ENCODE data around the gene RFC2.
"Not testable (repeated sequence)": the region's sequence is repeated elsewhere in the genome, so short reads cannot be mapped to it uniquely, and the experiment has no call there.

The RFC2 gene

DNA sequence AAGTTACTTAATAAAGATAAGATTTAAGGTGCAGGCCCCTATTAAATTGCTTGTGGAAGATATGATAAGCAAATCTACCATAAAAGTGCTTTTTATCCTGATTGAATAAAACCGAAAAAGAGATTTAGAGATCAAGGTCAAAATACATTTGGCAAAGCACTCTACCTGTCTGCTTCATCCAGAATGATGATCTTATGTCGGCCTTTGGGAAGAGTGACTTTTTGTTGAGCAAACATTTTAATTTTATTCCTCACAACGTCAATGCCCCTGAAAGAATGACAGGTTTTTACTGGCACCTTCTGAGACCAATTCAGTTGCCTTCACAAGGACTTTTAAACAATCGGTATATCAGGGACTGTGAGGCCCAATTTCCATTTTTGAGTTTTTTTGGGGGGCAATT lies 7.7 kb downstream of the RFC2 start:
- no peak for DNase-seq

DNA sequence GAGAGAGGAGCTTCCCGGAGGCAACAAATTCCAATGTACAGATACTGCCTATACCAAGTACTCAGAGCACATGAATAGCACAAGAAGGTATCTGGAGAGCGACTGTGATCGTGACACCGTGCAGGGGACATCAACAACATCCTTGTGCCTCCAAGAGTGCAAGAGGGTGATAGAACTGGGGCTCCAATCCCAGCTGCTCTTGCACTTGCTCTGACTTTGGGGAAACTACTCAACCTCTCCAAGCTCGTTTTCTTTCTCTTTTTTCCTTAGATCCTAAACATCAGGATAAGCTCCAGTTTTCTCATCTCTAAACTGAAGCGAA lies 12.1 kb downstream of the RFC2 start:
- DNase-seq, result no peak

DNA sequence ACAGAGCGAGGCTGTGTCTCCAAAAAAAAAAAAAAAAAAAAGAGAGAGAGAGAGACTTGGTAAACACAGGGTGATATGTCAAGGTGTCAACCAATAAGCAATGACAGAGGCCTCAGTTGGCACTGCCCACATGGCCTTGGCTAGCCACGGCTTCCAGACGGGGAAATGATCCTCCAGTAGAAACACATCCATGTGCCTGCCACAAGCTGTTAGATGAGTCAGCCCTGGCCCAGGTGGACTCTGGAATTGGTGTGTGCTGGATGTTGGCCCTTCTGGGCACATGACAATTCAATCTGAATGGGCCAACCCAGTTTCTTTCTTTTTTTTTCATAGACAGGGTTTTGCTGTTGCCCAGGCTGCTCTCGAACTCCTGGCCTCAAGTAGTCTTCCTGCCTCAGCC lies 13.7 kb downstream of the RFC2 start:
- no peak for DNase-seq

DNA sequence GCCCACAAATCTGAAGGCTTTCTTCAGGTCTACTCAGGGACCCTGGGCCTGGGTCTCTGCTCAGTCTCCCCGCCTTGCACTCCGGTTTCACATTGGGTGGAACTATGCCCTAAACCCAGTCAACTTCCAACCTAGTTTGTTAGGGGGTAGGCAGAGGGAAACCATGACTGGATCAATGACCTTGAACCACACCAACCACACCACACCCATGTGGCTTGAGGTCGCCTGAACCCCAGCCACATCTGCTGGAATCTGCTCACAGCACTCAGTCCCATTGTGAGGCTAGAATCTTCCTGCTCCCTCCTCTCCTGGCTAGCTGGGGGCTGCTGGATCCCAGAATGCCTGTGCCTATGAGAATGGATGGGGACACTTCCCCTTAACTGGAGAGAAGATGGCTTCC lies 17.9 kb downstream of the RFC2 start:
- DNase-seq, result no peak

DNA sequence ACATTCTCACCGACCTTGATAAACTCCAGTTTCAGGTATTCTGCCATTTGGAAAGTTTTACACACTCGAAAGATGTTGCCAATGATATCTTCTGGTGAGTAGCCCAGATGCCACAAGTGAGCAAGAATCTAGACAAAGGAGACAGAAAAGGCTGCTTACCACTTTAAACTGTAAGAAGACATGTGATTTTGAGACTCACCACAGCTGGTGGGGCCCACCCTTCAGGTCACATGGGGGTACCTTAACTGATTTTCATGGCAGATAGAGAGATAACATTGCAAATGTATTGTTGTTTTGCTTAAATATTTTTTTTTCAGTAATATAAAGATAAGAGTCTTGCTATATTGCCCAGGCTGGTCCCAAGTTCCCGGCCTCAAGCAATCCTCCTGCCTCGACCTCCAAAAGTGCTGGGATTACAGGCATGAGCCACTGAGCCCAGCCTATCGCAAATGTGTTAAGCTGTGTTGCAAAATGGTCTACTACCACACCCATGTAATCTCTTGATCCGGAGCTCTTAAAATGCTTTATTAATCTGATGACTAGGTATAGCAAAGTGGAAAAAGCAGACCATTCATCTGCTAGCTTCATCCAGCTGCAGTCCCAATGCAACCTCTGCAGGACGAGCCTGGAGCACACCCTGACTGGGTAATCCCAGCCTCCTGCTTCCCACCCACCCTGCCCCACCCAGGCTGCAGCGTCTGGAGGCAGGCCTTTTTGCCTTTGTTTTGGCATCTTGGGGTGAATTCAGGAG lies 18.5 kb downstream of the RFC2 start:
- DNase-seq, result no peak

DNA sequence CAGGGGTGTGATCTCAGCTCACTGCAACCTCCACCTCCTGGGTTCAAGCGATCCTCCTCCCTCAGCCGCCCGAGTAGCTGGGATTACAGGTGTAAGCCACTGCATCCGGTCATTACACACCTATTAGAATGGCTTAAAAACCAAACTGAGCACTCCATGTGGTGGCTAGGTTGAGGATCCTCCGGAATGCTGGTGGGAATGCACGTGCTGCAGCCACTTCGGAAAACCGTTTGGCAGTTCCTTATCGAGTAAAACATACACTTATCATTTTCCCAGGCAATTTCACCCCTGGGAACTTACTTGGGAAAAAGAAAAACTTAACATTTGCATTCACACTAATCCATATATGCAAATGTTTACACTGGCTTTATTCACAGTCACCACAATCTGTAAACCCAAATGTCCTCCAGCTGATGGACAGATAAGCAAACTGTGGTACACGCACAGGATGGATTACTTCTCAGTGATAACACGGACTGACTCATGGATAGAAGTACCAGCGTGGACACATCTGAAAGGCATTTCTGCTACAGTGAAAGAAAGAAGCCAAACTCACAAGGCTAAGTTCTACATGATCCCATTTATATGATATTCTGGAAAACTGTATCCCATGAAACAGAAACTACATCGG lies 20.4 kb downstream of the RFC2 start:
- DNase-seq, result no peak

DNA sequence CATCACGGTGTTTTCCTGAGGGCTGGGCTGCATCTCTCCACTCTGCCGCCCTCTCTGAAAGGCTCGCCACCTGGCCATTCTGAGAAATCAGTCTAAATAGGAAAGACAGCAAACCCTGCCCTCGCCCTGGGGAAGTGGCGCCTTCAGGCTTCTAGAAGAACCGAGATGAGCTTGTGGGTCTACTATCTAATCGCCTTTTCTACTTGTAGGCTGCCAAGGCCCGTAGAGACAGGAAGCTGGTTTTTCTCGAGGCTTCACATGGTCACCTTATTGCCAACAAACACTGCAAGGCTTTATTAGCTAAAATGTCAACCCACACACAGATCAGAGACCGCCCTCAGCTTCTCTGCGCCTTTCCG lies 23.0 kb downstream of the RFC2 start:
- no peak for DNase-seq

DNA sequence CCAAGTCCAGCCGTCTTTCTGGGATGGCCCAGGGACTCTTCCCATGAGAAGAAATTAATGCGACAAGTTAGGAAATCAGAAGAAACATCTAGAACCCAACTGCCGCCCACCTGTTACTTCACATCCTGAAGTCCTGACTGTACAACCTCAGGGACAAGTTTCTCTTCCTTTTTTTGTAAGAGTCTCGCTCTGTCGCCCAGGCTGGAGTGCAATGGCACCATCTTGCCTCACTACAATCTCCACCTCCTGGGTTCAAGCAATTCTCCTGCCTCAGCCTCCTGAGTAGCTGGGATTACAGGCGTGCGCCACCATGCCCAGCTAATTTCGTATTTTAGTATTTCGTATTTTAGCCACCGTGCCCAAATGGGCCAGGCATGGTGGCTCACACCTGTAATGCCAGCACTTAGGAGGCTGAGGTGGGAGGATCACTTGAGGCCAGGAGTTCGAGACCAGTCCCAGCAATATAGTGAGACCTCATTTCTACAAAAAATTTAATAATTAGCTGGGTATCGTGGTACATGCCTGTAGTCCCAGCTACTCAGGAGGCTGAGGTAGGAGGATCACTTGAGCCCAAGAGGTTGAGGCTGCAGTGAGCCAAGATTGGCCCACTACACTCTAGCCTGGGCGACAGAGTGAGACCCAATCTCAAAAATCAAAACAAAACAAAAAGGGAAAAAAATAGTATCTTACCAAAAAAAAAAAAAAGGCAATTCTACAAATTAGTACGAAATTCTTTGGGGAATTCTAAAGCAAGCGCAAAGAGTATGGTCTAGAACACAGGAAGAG lies 23.6 kb downstream of the RFC2 start:
- peak; percentile 85 for DNase-seq

DNA sequence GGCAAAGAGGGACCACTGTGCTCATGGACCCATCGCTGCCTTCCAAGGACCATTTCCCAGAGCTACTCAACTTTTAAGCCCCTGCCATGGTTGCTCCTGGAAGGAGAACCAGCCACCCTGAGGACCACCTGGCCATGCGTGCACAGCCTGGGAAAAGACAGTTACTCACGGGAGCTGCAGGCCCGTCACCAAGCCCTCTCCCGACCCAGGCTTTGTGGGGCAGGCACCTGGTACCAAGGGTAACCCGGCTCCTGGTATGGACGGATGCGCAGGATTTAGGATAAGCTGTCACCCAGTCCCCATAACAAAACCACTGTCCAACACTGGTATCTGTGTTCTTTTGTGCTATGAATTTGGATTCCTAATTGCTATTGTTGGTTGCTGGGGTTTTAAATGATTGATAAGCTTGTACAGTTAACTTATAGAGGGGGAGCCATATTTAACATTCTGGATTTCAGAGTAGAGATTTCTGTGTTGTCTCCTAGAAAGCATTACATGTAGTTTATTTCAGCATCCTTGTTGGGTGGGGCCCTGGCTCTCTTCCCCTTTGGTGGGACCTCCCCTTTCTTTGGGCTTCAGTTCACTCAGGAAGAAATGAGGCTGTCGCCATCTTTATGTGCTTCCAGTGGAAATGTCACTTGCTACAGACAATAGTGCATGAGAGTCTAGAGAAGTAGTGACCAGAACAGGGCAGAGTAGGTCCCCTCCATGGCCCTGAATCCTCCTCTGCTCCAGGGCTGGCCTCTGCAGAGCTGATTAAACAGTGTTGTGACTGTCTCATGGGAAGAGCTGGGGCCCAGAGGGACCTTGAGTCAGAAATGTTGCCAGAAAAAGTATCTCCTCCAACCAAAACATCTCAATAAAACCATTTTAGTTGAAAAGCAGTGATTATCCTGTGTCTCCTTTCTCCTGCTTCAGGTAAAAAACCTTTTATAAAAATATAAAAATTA lies 25.0 kb downstream of the RFC2 start:
- peak; percentile 61 for DNase-seq

DNA sequence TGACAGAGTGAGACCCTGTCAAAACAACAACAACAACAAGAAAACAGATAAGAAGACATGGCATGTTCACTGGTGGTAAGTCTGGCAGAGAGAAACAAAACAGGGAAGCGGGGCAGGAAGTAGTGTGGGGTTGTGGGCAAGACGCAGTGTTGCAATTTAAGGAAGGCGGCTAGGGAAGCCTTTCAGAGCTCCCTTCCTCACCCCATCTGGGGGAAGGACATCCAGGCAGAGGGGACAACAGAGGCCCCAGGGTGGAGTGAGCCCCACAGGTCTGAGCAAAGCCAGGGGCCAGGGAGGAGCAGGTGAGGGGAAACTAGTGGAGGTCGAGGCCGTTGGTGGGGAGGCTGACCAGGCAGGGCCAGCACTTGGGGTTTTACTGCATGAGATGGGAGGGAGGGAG lies 27.6 kb downstream of the RFC2 start:
- DNase-seq, result peak; percentile 81

DNA sequence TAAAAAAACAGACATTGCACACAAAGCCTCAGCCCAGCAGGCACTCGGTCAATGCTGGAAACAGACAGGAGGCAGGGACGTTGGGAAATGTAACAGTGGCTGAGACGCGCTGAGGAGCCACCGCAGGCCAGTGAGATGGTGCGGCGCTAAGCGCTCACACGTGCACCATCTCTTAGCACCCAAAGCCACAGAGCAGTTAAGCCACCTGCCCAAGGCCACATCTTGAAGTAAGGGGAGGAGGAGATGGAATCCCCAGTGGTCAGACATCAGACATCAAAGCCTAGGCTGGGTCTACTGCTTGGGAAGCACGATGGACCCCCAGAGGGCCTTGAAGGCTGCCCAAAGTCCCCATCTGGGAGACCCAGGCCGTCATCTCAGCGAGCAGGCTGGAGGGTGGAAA lies 28.8 kb downstream of the RFC2 start:
- no peak for DNase-seq

DNA sequence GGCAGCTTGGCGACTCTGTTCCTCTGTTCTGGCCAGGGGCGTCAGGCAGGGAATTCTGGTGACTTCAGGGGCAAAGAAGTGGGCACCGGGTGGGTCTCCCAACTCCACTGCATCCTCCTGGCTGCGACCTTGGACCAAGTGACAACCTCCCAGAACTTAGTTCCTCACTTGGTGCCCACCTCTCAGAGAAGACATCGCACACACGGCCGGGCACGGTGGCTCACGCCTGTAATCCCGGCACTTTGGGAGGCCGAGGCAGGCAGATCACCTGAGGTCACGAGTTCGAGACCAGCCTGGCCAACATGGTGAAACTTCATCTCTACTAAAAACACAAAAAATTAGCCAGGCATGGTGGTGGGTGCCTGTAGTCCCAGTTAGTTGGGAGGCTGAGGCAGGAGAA lies 29.3 kb downstream of the RFC2 start:
- DNase-seq, result not testable (repeated sequence)

DNA sequence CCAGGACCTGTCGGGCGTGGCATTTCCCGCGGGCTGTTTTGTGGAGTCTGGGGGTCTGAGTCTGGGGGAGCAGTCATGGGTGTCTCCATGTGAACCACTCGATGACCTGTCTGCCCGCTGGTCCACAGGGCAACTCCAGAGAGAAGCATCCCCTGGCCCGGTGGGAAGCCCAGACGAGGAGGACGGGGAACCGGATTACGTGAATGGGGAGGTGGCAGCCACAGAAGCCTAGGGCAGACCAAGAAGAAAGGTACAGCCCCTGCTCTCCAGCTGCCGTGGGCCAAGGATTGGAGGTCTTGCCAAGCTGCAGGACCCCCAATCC lies 29.7 kb downstream of the RFC2 start:
- DNase-seq, result no peak

DNA sequence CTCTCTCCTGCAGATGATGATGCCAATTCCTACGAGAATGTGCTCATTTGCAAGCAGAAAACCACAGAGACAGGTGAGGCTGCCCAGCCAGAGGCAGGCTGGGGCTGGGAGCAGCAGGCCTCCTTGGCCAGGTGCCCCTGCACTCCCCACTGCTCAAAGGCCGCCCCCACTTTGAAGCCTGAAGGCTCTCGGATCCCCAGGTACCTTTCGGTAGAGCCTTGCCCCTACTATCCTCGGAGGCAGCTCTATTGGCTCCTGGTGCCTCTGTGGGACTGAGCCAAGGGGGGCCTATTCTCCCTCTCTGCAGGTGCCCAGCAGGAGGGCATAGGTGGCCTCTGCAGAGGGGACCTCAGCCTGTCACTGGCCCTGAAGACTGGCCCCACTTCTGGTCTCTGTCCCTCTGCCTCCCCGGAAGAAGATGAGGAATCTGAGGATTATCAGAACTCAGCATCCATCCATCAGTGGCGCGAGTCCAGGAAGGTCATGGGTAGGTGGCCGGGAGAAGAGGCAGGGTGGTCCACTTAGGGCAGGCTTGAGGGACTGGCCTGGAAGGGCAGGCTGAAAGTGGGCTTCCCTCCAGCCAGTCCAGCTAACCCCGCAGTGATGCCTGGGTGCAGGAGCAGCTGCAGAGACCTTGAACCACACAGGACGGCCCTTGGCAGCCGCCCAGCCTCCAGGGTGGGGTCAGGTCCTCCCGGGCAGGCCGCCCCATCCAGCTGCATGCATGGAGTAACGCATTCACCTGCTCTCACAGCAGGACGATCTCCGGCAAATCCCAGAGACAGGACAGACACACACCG lies 30.3 kb downstream of the RFC2 start:
- no peak for DNase-seq

DNA sequence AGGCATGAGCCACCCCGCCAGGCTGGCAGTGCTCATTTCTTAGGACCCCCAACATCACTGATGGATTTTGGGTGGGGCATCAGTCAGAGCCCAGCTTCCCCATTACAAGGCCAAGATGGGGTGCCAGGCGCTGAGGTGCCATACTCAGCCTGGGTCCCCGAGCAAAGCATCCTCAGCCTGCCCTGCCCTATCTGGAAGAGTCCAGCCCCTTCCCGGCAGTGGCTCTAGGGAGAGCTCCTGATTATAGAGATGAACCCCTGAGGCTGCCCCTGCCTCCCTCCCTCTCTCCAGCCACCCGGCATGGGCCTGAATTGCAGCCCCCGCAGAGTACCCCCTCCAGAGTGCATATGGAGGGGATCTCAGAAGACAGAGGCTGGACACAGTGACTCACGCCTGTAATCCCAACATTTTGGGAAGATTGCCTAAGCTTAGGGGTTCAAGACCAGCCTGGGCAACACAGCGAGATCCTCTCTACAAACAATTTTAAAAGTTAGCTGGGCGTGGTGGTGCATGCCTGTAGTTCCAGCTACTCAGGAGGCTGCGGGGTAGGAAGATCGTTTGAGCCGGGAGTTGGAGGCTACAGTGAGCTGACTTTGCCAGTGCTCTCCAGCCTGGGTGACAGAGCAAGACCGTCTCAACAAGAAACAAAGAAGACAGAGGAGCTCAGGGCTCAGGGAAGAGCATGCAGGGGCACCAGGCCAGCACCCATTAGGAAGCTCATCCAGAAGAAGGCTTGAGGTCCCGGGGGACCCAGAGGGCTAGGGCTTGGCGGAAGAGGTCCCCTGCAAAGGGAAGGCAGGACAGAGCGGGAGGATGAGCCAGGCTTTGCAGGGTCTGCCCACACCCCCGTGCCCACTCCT lies 31.1 kb downstream of the RFC2 start:
- no peak for DNase-seq

DNA sequence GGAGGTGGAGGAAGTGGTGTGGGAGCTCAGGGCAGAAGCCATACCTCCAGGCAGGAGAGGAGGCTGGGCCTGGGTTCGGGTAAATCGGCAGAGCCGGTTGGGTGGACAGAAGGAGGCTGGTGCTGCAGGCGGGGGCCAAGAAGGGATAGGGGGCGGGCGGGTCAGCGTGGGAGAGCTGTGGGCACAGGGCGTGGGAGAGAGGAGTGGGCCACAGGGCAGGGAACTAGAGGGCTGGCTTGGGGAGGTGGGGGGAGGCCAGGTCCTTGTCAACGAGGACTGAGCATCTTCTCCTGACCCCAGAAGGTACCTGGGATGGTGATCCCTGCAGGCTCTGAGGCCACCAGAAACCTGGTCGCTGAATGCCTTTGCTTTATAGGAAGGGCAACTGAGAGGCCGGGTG lies 32.5 kb downstream of the RFC2 start:
- DNase-seq, result no peak

DNA sequence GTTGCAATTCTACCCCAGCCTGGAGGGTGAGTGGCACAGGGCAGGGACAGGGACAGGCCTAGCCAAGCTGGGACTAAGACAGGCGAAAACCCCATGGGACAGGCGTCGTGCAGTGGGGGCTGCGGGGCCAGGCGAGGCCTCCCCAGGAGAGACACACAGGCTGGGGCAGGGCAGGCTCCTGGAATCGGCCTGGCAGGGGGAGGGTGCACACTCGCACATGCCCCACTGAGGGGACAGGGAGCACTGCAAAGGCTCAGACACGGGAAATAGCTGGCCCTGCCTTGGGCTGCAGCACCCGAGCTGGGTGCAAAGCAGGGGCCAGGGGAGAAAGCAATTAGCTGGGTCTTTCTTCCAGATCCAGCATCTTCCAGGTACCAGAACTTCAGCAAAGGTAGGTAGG lies 34.0 kb downstream of the RFC2 start:
- no peak for DNase-seq

DNA sequence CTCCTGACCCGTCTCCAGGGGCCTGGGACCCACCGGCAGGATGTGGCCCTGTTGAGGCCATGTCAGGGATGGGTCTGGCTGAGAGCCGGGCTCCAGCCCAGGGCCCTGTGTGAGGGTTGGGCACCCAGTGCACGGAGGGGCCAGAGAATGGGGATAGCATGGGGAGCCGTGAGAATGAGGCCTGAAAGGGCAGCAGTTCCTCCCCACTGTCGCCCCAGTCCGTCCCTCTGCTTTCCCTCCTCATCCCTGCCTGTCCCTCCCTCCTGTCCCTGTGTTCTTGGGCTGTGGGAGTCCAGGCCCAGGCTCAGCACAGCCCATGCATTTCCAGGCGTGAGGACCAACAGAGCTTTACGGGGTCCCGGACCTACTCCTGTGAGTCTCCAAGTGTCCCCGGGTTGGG lies 34.8 kb downstream of the RFC2 start:
- no peak for DNase-seq

DNA sequence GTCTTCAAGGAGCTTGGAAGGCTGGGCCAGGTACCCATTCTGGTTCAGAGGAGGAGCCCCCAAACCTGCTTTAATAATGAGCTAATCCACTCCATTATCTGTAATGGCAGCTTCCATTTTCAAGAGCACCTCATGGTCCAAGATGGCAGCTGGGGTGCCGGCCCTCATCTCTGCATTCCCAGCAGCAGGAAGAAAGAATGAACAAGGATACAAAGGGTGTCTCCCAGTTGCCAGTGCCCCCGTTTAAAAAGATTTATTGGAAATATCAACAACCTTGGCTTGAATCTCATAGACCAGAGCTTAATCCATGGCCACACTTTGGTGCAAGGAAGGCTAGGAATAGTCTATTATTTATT lies 35.9 kb downstream of the RFC2 start:
- DNase-seq, result no peak

DNA sequence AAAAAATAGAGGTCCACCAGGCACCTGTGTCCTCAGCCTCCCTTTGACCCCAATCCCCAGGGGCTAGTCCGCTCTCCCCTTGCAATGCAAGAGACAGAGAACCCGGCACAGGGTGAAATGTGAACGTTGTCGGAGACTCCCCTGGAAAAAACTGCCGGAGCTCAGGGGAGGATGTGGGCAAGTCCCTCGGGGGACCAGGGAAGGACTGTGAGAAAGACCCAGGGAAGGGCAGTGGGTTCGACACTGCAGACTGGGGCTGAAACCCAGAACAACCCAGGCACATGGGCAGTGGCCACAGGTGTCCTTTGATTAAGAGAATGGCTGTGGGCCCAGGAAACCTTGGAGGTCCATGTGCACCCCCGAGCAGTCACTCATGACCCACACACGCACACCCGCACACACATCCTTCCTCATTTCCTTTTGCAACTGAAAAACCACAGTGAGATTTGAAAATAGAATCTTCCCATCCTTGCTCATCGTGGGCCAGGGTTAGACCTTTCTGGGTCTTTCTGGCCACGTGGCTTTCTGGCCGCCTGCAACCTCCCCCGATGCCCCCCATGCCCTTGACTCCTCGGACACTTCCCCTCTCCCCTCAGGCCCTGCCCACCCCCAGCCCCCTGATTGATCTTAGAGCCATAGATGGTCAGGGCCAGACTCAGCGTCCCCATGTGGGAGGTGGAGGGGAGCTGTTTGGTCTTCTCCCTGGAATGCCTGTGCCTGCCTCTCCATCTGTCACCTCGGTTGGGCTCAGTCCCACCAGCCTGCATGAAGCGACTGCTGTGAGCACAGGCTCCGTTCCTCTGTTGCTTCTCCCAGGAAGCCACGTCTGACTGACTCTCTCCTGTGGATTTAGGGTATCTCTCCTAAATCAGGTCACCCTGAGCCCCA lies 36.5 kb downstream of the RFC2 start:
- peak; percentile 76 for DNase-seq

DNA sequence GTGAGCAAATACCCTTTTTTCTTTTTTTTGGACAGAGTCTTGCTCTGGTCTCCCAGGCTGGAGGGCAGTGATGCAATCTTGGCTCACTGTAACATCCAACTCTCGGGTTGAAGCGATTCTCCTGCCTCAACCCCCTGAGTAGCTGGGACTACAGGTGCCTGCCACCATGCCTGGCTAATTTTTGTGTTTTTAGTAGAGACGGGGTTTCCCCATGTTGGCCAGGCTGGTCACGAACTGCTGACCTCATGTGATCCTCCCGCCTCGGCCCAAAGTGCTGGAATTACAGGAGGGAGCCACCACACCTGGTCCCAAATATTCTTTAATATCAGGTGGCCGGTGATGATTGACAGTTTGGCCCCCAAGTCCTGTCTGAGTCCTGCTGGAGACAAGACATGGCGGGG lies 37.8 kb downstream of the RFC2 start:
- DNase-seq, result peak; percentile 17

Measured in suppressor macrophage treated with lipopolysaccharide for 4 hours (primary cell).